Medulla oblongata (tissue), 1 donor: ENCODE measurements around the gene ZNF780B.

Experiments used
- DNase-seq: peaks from one replicate; pipeline ENCODE4 v3.0.0-alpha.2; 2015; ENCODE audit errors: extremely low spot score

ZNF780B gene

DNA sequence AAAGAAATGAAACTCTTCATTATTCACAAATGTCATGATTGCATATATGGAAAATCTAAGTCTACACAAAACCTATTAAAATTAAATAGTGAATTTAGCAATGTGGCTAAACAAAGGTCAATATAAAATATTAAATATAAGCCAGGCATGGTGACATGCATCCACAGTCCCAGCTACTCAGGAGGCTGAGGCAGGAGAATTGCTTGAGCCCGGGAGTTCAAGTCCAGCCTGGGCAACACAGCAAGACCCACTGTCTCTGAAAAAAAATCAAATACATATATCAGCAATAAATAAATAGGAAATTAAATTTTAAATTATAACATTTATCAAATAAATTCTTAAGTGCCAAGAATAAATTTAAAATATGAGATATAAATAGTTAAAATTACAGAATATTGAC lies 73.1 kb downstream of the ZNF780B start:
- DNase-seq: no peak
